GM12878 (cell line): Measurements from ENCODE around the gene NUP210. TPM values are rescaled to one million over a fixed set of nuclear protein-coding genes. Genes with fewer than 3 reads are reported as not detected.

Experiments
- ATAC-seq: fragments of 200-7000 bp; cut with Tn5 transposase; 3 replicates; pipeline ENCODE4 v1.9.1; 2020; ENCODE audit warnings: mild to moderate bottlenecking, moderate library complexity
- BruUV-seq: library from RNA; stranded (reverse); fragments of 400-500 nt; replicated peaks from 2 replicates; lab custom pipeline; 2021; lab: Mats Ljungman, UMichigan
- CTCF ChIA-PET: fragments of 300-600 bp; sonication (Branson Sonifier 250); formaldehyde crosslinking; extraction: SDS; loops from one replicate; lab custom pipeline; 2021; ENCODE audit warnings: inconsistent platforms; lab: Yijun Ruan, JAX
- POLR2A ChIA-PET: fragments of 350-600 bp; formaldehyde crosslinking; extraction: SDS; loops from one replicate; lab custom pipeline; 2021; ENCODE audit warnings: inconsistent platforms; lab: Charles Lee
- RAD21 ChIA-PET: fragments of 300-600 bp; sonication (Branson Sonifier 250); formaldehyde crosslinking; loops from one replicate; lab custom pipeline; 2023; ENCODE audit warnings: antibody characterized with exemption; ENCODE audit not compliant: unreplicated experiment; lab: Charles Lee
- SMC1A ChIA-PET: fragments of 300-600 bp; sonication (Branson Sonifier 250); formaldehyde crosslinking; loops from one replicate; lab custom pipeline; 2023; ENCODE audit not compliant: unreplicated experiment, uncharacterized antibody; lab: Charles Lee
- DNase-seq: peaks from one replicate; pipeline ENCODE4 v3.0.0-alpha.2; 2011; ENCODE audit warnings: low read depth, low spot score
- FAIRE-seq: peaks from 3 replicates; lab custom pipeline; 2011; peaks lifted over from hg19 to GRCh38; lab: Jason Lieb, UNC
- H2AFZ ChIP-seq: 2 replicates; pipeline ENCODE4 v1.6.0; 2011; ENCODE audit warnings: low read depth, low read length, control low read depth; ENCODE audit not compliant: control insufficient read depth
- H3K27ac ChIP-seq: 2 replicates; pipeline ENCODE4 v1.5.1; 2011; ENCODE audit warnings: control low read depth; ENCODE audit not compliant: control insufficient read depth, insufficient read depth
- H3K27me3 ChIP-seq, 2 experiments: replicated peaks in 1 of 2; 2 replicates each; pipeline versions ENCODE4 v1.6.0 to v1.6.1; 2011; ENCODE audit warnings: low read length in 1 of 2; ENCODE audit not compliant: control insufficient read depth in 2 of 2, insufficient read depth in 2 of 2
- H3K36me3 ChIP-seq, 2 experiments: 2 replicates each; pipeline ENCODE4 v1.5.1; 2011; ENCODE audit warnings: low read length in 1 of 2; ENCODE audit not compliant: control insufficient read depth in 2 of 2, insufficient read depth in 2 of 2
- H3K4me1 ChIP-seq: 2 replicates; pipeline ENCODE4 v1.6.1; 2011; ENCODE audit warnings: mild to moderate bottlenecking, low read length, moderate library complexity, mixed read lengths; ENCODE audit not compliant: control insufficient read depth, insufficient read depth
- H3K4me2 ChIP-seq: 2 replicates; pipeline ENCODE4 v1.6.0; 2011; ENCODE audit warnings: control low read depth; ENCODE audit not compliant: control insufficient read depth, insufficient read depth
- H3K4me3 ChIP-seq: fragments of 200-600 bp; sonication (generic); 2 replicates; pipeline ENCODE4 v1.5.1; 2016
- H3K79me2 ChIP-seq: 2 replicates; pipeline ENCODE4 v1.6.0; 2011; ENCODE audit warnings: low read length; ENCODE audit not compliant: control insufficient read depth, insufficient read depth
- H3K9ac ChIP-seq: 2 replicates; pipeline ENCODE4 v1.8.0; 2011; ENCODE audit warnings: low read length, control low read depth, mixed read lengths; ENCODE audit not compliant: control insufficient read depth, insufficient read depth
- H3K9me3 ChIP-seq: replicated peaks from 3 replicates; pipeline ENCODE4 v1.5.1; 2011; ENCODE audit warnings: mild to moderate bottlenecking, low read length; ENCODE audit not compliant: control insufficient read depth, insufficient read depth
- H4K20me1 ChIP-seq: 2 replicates; pipeline ENCODE4 v1.6.0; 2011; ENCODE audit not compliant: control insufficient read depth, insufficient read depth
- ATF2 ChIP-seq: IDR thresholded peaks from 2 replicates; pipeline ENCODE4 v1.6.1; 2012; ENCODE audit warnings: low read length, inconsistent platforms
- E4F1 ChIP-seq: fragments of 450-650 bp; IDR thresholded peaks from 2 replicates; pipeline ENCODE4 v1.6.1; 2018; ENCODE audit warnings: borderline replicate concordance, mild to moderate bottlenecking; ENCODE audit not compliant: partially characterized antibody
- ELK1 ChIP-seq: IDR thresholded peaks from 2 replicates; pipeline ENCODE4 v1.6.1; 2012; ENCODE audit warnings: low read depth, low read length, improper control_type of control experiment
- ETV6 ChIP-seq, 2 experiments: fragments of 450-650 bp in 1 of 2; IDR thresholded peaks in 1 of 2; conservative IDR thresholded peaks in 1 of 2; 2 replicates each; pipeline ENCODE4 v1.6.1; 2014; ENCODE audit warnings: antibody characterized with exemption in 1 of 2, borderline replicate concordance in 1 of 2, low read depth in 1 of 2, mild to moderate bottlenecking in 1 of 2, moderate library complexity in 1 of 2
- JUND ChIP-seq: IDR thresholded peaks from 2 replicates; pipeline ENCODE4 v1.6.1; 2012; ENCODE audit warnings: low read depth, mild to moderate bottlenecking, low read length, improper control_type of control experiment, moderate library complexity
- MXI1 ChIP-seq: fragments of 150-350 bp; IDR thresholded peaks from 2 replicates; pipeline ENCODE4 v1.6.1; 2011; ENCODE audit warnings: low read depth, mild to moderate bottlenecking, inconsistent platforms, low read length, improper control_type of control experiment
- NR2F1 ChIP-seq: fragments of 450-650 bp; conservative IDR thresholded peaks from 2 replicates; pipeline ENCODE4 v1.6.1; 2017; ENCODE audit warnings: mild to moderate bottlenecking
- SUPT20H ChIP-seq: IDR thresholded peaks from 2 replicates; pipeline ENCODE4 v1.6.1; 2011; ENCODE audit warnings: low read depth, mild to moderate bottlenecking, low read length, moderate library complexity, borderline replicate concordance; ENCODE audit not compliant: control insufficient read depth
- ZNF217 ChIP-seq: fragments of 450-650 bp; IDR thresholded peaks from 2 replicates; pipeline ENCODE4 v1.6.1; 2017; ENCODE audit warnings: antibody characterized with exemption, mild to moderate bottlenecking
- ZNF24 ChIP-seq: fragments of 450-650 bp; IDR thresholded peaks from 2 replicates; pipeline ENCODE4 v1.6.1; 2017; ENCODE audit warnings: antibody characterized with exemption, mild to moderate bottlenecking
- WGBS: methylation state at CpG from one replicate; pipeline ENCODE4 v1.1.6; 2016; ENCODE audit warnings: low lambda C conversion rate; ENCODE audit not compliant: insufficient replicate concordance, insufficient coverage; ENCODE audit errors: missing lambda C conversion rate; 5-methylcytosine and 5-hydroxymethylcytosine counted together
- in situ Hi-C: fragments of 300-500 bp; cut with MboI; formaldehyde crosslinking; loops from 9 replicates; pipeline ENCODE4 v1.14.3; 2018; ENCODE audit warnings: mixed read lengths
- intact Hi-C: fragments of 100-400 bp; cut with micrococcal nuclease; formaldehyde crosslinking; loops from one replicate; pipeline ENCODE4 v1.14.2; 2022; ENCODE audit not compliant: unreplicated experiment
- polyA plus RNA-seq, 11 experiments: library from polyadenylated mRNA; depleted of rRNA in 4 of 11; unstranded in 6 of 11; stranded (reverse) in 5 of 11; fragments of >200 nt; fragmentation: Nextera tagmentation in 4 of 11; fragmentation: Illumina TruSeq in 1 of 11; extraction: Ambion mirVana in 4 of 11; extraction: Trizol in 1 of 11; gene quantifications; 1 replicate in 1 of 11; 2 replicates in 10 of 11; pipeline versions ENCODE4 v1.2.1 to v1.2.3, GENCODE V29; 2011 to 2016; ENCODE audit warnings: inconsistent platforms in 2 of 11, missing spikeins in 2 of 11, low read depth in 1 of 11
- total RNA-seq, 4 experiments: library from RNA; depleted of rRNA in 3 of 4; stranded (reverse); fragments of >200 nt in 3 of 4; fragmentation: Illumina TruSeq in 1 of 4; extraction: Trizol in 1 of 4; gene quantifications; 2 replicates each; pipeline versions ENCODE4 v1.2.1 to v1.2.3, GENCODE V29; 2013 to 2021

Gene NUP210
- total and polyA plus RNA-seq, 10 of the 15 experiments (the other 5 are each of a cell fraction or from before 2014, with no cell fraction given): 2.9 to 150 (median 76.0) TPM

GRCh38 chr3:13301286-13301987 is 118.7 kb downstream of the NUP210 start (continued):
- TF ChIP-seq SUPT20H: no peak
- TF ChIP-seq JUND: peak; percentile 40; the same call in 1 of the 2 replicates
- TF ChIP-seq, all 136 proteins: peak for 9

- DNase-seq (no peak), ATAC-seq (peak; percentile 66), FAIRE-seq (no peak)
- Histone ChIP-seq H3K4me1 (peaks cover 4% of the 10 kb centered on the region), H4K20me1 (no peaks in the 10 kb centered on the region), H3K27me3 (no peaks in the 10 kb centered on the region), H2AFZ (no peak overlapping the region), H3K9me3 (no peaks in the 10 kb centered on the region), H3K4me3 (no peak overlapping the region), H3K27ac (no peak overlapping the region), H3K36me3 (no peaks in the 10 kb centered on the region), H3K4me2 (no peak overlapping the region), H3K9ac (no peak overlapping the region), H3K79me2 (no peaks in the 10 kb centered on the region)
- in situ Hi-C loops: no loop called here
- RAD21 ChIA-PET: interaction anchor here (0.9 to 1.6 kb wide), 5 partner anchors 32 to 113 kb away, joined by 3 to 5 read pairs (median 3); no protein-coding TSS in a partner anchor
- POLR2A ChIA-PET: interaction anchor here (1.0 kb wide), 2 partner anchors 22 to 116 kb away, joined by 3 read pairs; no protein-coding TSS in a partner anchor
- SMC1A ChIA-PET: interaction anchor here (0.7 to 2.5 kb wide), 5 partner anchors 8 to 152 kb away, joined by 3 to 8 read pairs (median 3); no protein-coding TSS in a partner anchor
- BruUV-seq: no TSS peak
- intact Hi-C loops: no loop called here
- WGBS: 33% methylated on average over 5 of the region's 5 CpGs
- peak; percentile 71; the same call in 1 of the 2 replicates for TF ChIP-seq ZNF24
- TF ChIP-seq ATF2: no peak
- TF ChIP-seq ETV6 (conservative IDR thresholded peaks at IDR 0.05 in 1 of 2, IDR thresholded peaks at IDR 0.05 in 1 of 2; ENCODE audit: borderline replicate concordance in 1 of 2, low read depth in 1 of 2): no peak
- TF ChIP-seq MXI1: no peak
- TF ChIP-seq E4F1: no peak
- peak; percentile 43; the same call in 1 of the 2 replicates for TF ChIP-seq NR2F1
- no peak for TF ChIP-seq ELK1
- peak; percentile 19; the same call in 1 of the 2 replicates for TF ChIP-seq ZNF217
- CTCF ChIA-PET: interaction anchor here (0.6 to 2.4 kb wide), 6 partner anchors 32 to 209 kb away, joined by 3 to 10 read pairs (median 6); no protein-coding TSS in a partner anchor
These were observed 119.4 kb downstream of the NUP210 start for GRCh38 chr3:13300546-13301285.
